ENCODE measurements around the gene INF2.
"Not testable (repeated sequence)": the region's sequence is repeated elsewhere in the genome, so short reads cannot be mapped to it uniquely, and the experiment has no call there.

Gene INF2

GRCh38 chr14:104746934-104747481 is 57.6 kb downstream of the INF2 start:
- Histone ChIP-seq H3K27me3 (ENCODE audit: insufficient read depth, low read length, poor library complexity) (no peaks in the 10 kb centered on the region), H3K79me1 (ENCODE audit: low read length) (no peaks in the 10 kb centered on the region), H4K8ac (ENCODE audit: low read depth, low read length) (no peak overlapping the region), H2BK120ac (ENCODE audit: low read depth, low read length) (no peak overlapping the region), H2BK15ac (replicated peaks; ENCODE audit: low read depth) (no peak overlapping the region), H2BK5ac (ENCODE audit: low read length) (no peak overlapping the region), H3K4me2 (ENCODE audit: low read length) (no peak overlapping the region), H3K4ac (ENCODE audit: low read depth, low read length) (no peak overlapping the region), H3K4me1 (ENCODE audit: control insufficient read depth, low read depth, low read length) (no peaks in the 10 kb centered on the region), H3K23ac (ENCODE audit: low read length) (peak overlapping the region; percentile 94), H3K18ac (ENCODE audit: low read length) (no peak overlapping the region), H3K56ac (ENCODE audit: low read length) (no peak overlapping the region), H3K27ac (ENCODE audit: low read depth, low read length) (no peak overlapping the region), H4K5ac (ENCODE audit: low read length) (no peak overlapping the region), H3K9ac (ENCODE audit: low read length) (no peak overlapping the region), H3K36me3 (ENCODE audit: control insufficient read depth, insufficient read depth, low read length) (no peaks in the 10 kb centered on the region), H2AK5ac (ENCODE audit: low read length) (no peak overlapping the region), H3K79me2 (ENCODE audit: control insufficient read depth, insufficient read depth, low read length) (no peaks in the 10 kb centered on the region), H3K4me3 (ENCODE audit: low read length) (no peak overlapping the region)
- WGBS (ENCODE audit: extremely low coverage, insufficient coverage, low lambda C conversion rate): no CpG with 5 or more reads among the region's 7 CpGs
- no peak for DNase-seq

GRCh38 chr14:104747876-104748275 is 58.5 kb downstream of the INF2 start:
- H3K79me2 ChIP-seq (ENCODE audit: control insufficient read depth, insufficient read depth, low read length): no peaks in the 10 kb centered on the region
- H3K36me3 ChIP-seq (ENCODE audit: control insufficient read depth, insufficient read depth, low read length): no peaks in the 10 kb centered on the region
- H3K23ac ChIP-seq (ENCODE audit: low read length): no peak overlapping the region
- H3K18ac ChIP-seq (ENCODE audit: low read length): no peak overlapping the region
- no peak overlapping the region for H4K5ac ChIP-seq (ENCODE audit: low read length)
- no peaks in the 10 kb centered on the region for H3K4me1 ChIP-seq (ENCODE audit: control insufficient read depth, low read depth, low read length)
- no peak overlapping the region for H4K8ac ChIP-seq (ENCODE audit: low read depth, low read length)
- H2BK15ac ChIP-seq (replicated peaks; ENCODE audit: low read depth): no peak overlapping the region
- H2BK120ac ChIP-seq (ENCODE audit: low read depth, low read length): no peak overlapping the region
- H3K4ac ChIP-seq (ENCODE audit: low read depth, low read length): no peak overlapping the region
- DNase-seq: no peak
- no peak overlapping the region for H2AK5ac ChIP-seq (ENCODE audit: low read length)
- no peak overlapping the region for H3K9ac ChIP-seq (ENCODE audit: low read length)
- WGBS (ENCODE audit: extremely low coverage, insufficient coverage, low lambda C conversion rate): no CpG with 5 or more reads among the region's 9 CpGs
- H3K27ac ChIP-seq (ENCODE audit: low read depth, low read length): no peak overlapping the region
- no peaks in the 10 kb centered on the region for H3K79me1 ChIP-seq (ENCODE audit: low read length)
- H3K27me3 ChIP-seq (ENCODE audit: insufficient read depth, low read length, poor library complexity): no peaks in the 10 kb centered on the region
- H3K56ac ChIP-seq (ENCODE audit: low read length): no peak overlapping the region
- H2BK5ac ChIP-seq (ENCODE audit: low read length): no peak overlapping the region
- no peak overlapping the region for H3K4me2 ChIP-seq (ENCODE audit: low read length)
- no peak overlapping the region for H3K4me3 ChIP-seq (ENCODE audit: low read length)

GRCh38 chr14:104749111-104749649 is 59.8 kb downstream of the INF2 start:
- WGBS (ENCODE audit: extremely low coverage, insufficient coverage, low lambda C conversion rate): no CpG with 5 or more reads among the region's 11 CpGs
- Histone ChIP-seq H3K4me2 (ENCODE audit: low read length) (no peak overlapping the region), H3K27me3 (ENCODE audit: insufficient read depth, low read length, poor library complexity) (no peaks in the 10 kb centered on the region), H4K8ac (ENCODE audit: low read depth, low read length) (no peak overlapping the region), H3K4me1 (ENCODE audit: control insufficient read depth, low read depth, low read length) (peaks cover 3% of the 10 kb centered on the region), H3K79me2 (ENCODE audit: control insufficient read depth, insufficient read depth, low read length) (peaks cover 11% of the 10 kb centered on the region), H4K5ac (ENCODE audit: low read length) (no peak overlapping the region), H2BK15ac (replicated peaks; ENCODE audit: low read depth) (no peak overlapping the region), H2BK120ac (ENCODE audit: low read depth, low read length) (no peak overlapping the region), H3K56ac (ENCODE audit: low read length) (no peak overlapping the region), H2AK5ac (ENCODE audit: low read length) (no peak overlapping the region), H3K27ac (ENCODE audit: low read depth, low read length) (no peak overlapping the region), H3K4ac (ENCODE audit: low read depth, low read length) (no peak overlapping the region), H3K79me1 (ENCODE audit: low read length) (peaks cover 8% of the 10 kb centered on the region), H3K9ac (ENCODE audit: low read length) (no peak overlapping the region), H2BK5ac (ENCODE audit: low read length) (no peak overlapping the region), H3K18ac (ENCODE audit: low read length) (no peak overlapping the region), H3K36me3 (ENCODE audit: control insufficient read depth, insufficient read depth, low read length) (no peaks in the 10 kb centered on the region), H3K4me3 (ENCODE audit: low read length) (no peak overlapping the region), H3K23ac (ENCODE audit: low read length) (no peak overlapping the region)
- DNase-seq: peak; percentile 49

GRCh38 chr14:104750056-104750752 is 60.8 kb downstream of the INF2 start:
- H3K4ac ChIP-seq (ENCODE audit: low read depth, low read length): no peak overlapping the region
- no peak overlapping the region for H3K27ac ChIP-seq (ENCODE audit: low read depth, low read length)
- H3K4me3 ChIP-seq (ENCODE audit: low read length): no peak overlapping the region
- no peak overlapping the region for H2BK5ac ChIP-seq (ENCODE audit: low read length)
- H3K4me1 ChIP-seq (ENCODE audit: control insufficient read depth, low read depth, low read length): peaks cover 4% of the 10 kb centered on the region
- no peaks in the 10 kb centered on the region for H3K36me3 ChIP-seq (ENCODE audit: control insufficient read depth, insufficient read depth, low read length)
- H3K4me2 ChIP-seq (ENCODE audit: low read length): no peak overlapping the region
- peaks cover 20% of the 10 kb centered on the region for H3K79me2 ChIP-seq (ENCODE audit: control insufficient read depth, insufficient read depth, low read length)
- no peaks in the 10 kb centered on the region for H3K27me3 ChIP-seq (ENCODE audit: insufficient read depth, low read length, poor library complexity)
- H3K23ac ChIP-seq (ENCODE audit: low read length): no peak overlapping the region
- no peak overlapping the region for H3K9ac ChIP-seq (ENCODE audit: low read length)
- H2BK120ac ChIP-seq (ENCODE audit: low read depth, low read length): no peak overlapping the region
- no peak for DNase-seq
- no peak overlapping the region for H3K56ac ChIP-seq (ENCODE audit: low read length)
- H2AK5ac ChIP-seq (ENCODE audit: low read length): no peak overlapping the region
- no CpG with 5 or more reads among the region's 12 CpGs for WGBS (ENCODE audit: extremely low coverage, insufficient coverage, low lambda C conversion rate)
- H4K8ac ChIP-seq (ENCODE audit: low read depth, low read length): no peak overlapping the region
- H3K18ac ChIP-seq (ENCODE audit: low read length): no peak overlapping the region
- peaks cover 18% of the 10 kb centered on the region for H3K79me1 ChIP-seq (ENCODE audit: low read length)
- H2BK15ac ChIP-seq (replicated peaks; ENCODE audit: low read depth): no peak overlapping the region
- no peak overlapping the region for H4K5ac ChIP-seq (ENCODE audit: low read length)

- not testable (repeated sequence) for H3K36me3 ChIP-seq (ENCODE audit: control insufficient read depth, insufficient read depth, low read length); H2BK15ac ChIP-seq (replicated peaks; ENCODE audit: low read depth); DNase-seq; H3K18ac ChIP-seq (ENCODE audit: low read length); H2BK5ac ChIP-seq (ENCODE audit: low read length); H4K5ac ChIP-seq (ENCODE audit: low read length); H2AK5ac ChIP-seq (ENCODE audit: low read length); H4K8ac ChIP-seq (ENCODE audit: low read depth, low read length); H3K4me2 ChIP-seq (ENCODE audit: low read length); H3K4me3 ChIP-seq (ENCODE audit: low read length); H3K4me1 ChIP-seq (ENCODE audit: control insufficient read depth, low read depth, low read length); H3K27ac ChIP-seq (ENCODE audit: low read depth, low read length); H3K56ac ChIP-seq (ENCODE audit: low read length); H2BK120ac ChIP-seq (ENCODE audit: low read depth, low read length); H3K23ac ChIP-seq (ENCODE audit: low read length); H3K9ac ChIP-seq (ENCODE audit: low read length); H3K27me3 ChIP-seq (ENCODE audit: insufficient read depth, low read length, poor library complexity); H3K4ac ChIP-seq (ENCODE audit: low read depth, low read length)
- H3K79me2 ChIP-seq (ENCODE audit: control insufficient read depth, insufficient read depth, low read length): peaks cover 25% of the 10 kb centered on the region
- peaks cover 21% of the 10 kb centered on the region for H3K79me1 ChIP-seq (ENCODE audit: low read length)
- no CpG with 5 or more reads among the region's 5 CpGs for WGBS (ENCODE audit: extremely low coverage, insufficient coverage, low lambda C conversion rate)
These were observed 61.3 kb downstream of the INF2 start for GRCh38 chr14:104750753-104751057.

Measured in mesendoderm (in vitro differentiated cells).